ENCODE data around the gene AOAH.
A peak's percentile ranks its signal among the peaks of the same experiment; 100 is the strongest.
"Not testable (repeated sequence)": the region's sequence is repeated elsewhere in the genome, so short reads cannot be mapped to it uniquely, and the experiment has no call there.

The AOAH gene

GRCh38 chr7:36657036-36657660, 67.1 kb downstream of the AOAH start:
- DNase-seq (ENCODE audit: low spot score), result no peak

- no peak for DNase-seq (ENCODE audit: low spot score)
Measured at GRCh38 chr7:36654436-36654835, 69.9 kb downstream of the AOAH start.

GRCh38 chr7:36653663-36654355, 70.5 kb downstream of the AOAH start:
- no peak for DNase-seq (ENCODE audit: low spot score)

- no peak for DNase-seq (ENCODE audit: low spot score)
Measured at GRCh38 chr7:36653008-36653662, 71.2 kb downstream of the AOAH start.

GRCh38 chr7:36652431-36652830, 71.9 kb downstream of the AOAH start:
- DNase-seq (ENCODE audit: low spot score), result no peak

- peak; percentile 47 for DNase-seq (ENCODE audit: low spot score)
Measured at GRCh38 chr7:36651404-36651803, 72.9 kb downstream of the AOAH start.

GRCh38 chr7:36650766-36651312, 73.5 kb downstream of the AOAH start:
- DNase-seq (ENCODE audit: low spot score), result no peak

GRCh38 chr7:36650320-36650719, 74.0 kb downstream of the AOAH start:
- DNase-seq (ENCODE audit: low spot score), result no peak

- not testable (repeated sequence) for DNase-seq (ENCODE audit: low spot score)
Measured at GRCh38 chr7:36649319-36649718, 75.0 kb downstream of the AOAH start.

- DNase-seq (ENCODE audit: low spot score), result no peak
Measured at GRCh38 chr7:36648441-36648840, 75.9 kb downstream of the AOAH start.

- no peak for DNase-seq (ENCODE audit: low spot score)
Measured at GRCh38 chr7:36644625-36645422, 79.5 kb downstream of the AOAH start.

- no peak for DNase-seq (ENCODE audit: low spot score)
Measured at GRCh38 chr7:36642414-36642813, 81.9 kb downstream of the AOAH start.

- no peak for DNase-seq (ENCODE audit: low spot score)
Measured at GRCh38 chr7:36642010-36642409, 82.3 kb downstream of the AOAH start.

GRCh38 chr7:36640682-36641081, 83.6 kb downstream of the AOAH start:
- DNase-seq (ENCODE audit: low spot score), result no peak

GRCh38 chr7:36639826-36640225, 84.5 kb downstream of the AOAH start:
- DNase-seq (ENCODE audit: low spot score), result peak; percentile 64

- no peak for DNase-seq (ENCODE audit: low spot score)
Measured at GRCh38 chr7:36638586-36639263, 85.6 kb downstream of the AOAH start.

GRCh38 chr7:36638140-36638539, 86.2 kb downstream of the AOAH start:
- DNase-seq (ENCODE audit: low spot score), result no peak

- DNase-seq (ENCODE audit: low spot score), result no peak
Measured at GRCh38 chr7:36637417-36637816, 86.9 kb downstream of the AOAH start.

GRCh38 chr7:36636126-36636525, 88.2 kb downstream of the AOAH start:
- DNase-seq (ENCODE audit: low spot score), result no peak

GRCh38 chr7:36635091-36635490, 89.2 kb downstream of the AOAH start:
- no peak for DNase-seq (ENCODE audit: low spot score)

GRCh38 chr7:36633377-36633776, 90.9 kb downstream of the AOAH start:
- DNase-seq (ENCODE audit: low spot score), result no peak
